ENCODE measurements around the gene ERG28.

The ERG28 gene

DNA sequence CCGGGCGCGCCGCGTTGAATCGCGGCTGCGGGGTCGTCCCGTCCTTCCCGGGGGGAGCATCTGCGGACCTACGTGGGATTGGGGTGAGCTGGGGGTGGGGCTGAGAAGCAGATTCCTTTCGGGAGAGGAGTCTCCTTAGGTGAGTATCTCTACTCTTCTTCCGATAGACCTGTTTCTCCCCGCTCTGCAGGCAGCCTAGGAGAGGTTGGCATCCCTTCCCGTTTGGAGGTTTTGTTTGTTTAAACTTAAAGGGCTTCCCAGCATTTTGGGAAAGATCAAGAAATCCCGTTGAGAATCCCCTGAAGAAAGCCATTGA is 781 bp upstream of the ERG28 start:
- no peaks in the 10 kb centered on the region for H3K27me3 ChIP-seq (replicated peaks; ENCODE audit: control insufficient read depth, insufficient read depth, low read length, poor library complexity, severe bottlenecking)
- peak overlapping the region; percentile 91 for H3K27ac ChIP-seq (ENCODE audit: insufficient read depth, low read length, poor library complexity, severe bottlenecking)
- no peaks in the 10 kb centered on the region for H3K9me3 ChIP-seq (ENCODE audit: control insufficient read depth, low read length)
- peak overlapping the region; percentile 89 for H3K4me3 ChIP-seq (ENCODE audit: insufficient read depth, low read depth, low read length, poor library complexity, severe bottlenecking)
- H3K36me3 ChIP-seq (ENCODE audit: control insufficient read depth, insufficient read depth, low read length), result peaks cover 3% of the 10 kb centered on the region
- DNase-seq, result no peak
- H3K4me1 ChIP-seq (ENCODE audit: control insufficient read depth, insufficient read depth, low read length, poor library complexity, severe bottlenecking), result peaks cover 8% of the 10 kb centered on the region

DNA sequence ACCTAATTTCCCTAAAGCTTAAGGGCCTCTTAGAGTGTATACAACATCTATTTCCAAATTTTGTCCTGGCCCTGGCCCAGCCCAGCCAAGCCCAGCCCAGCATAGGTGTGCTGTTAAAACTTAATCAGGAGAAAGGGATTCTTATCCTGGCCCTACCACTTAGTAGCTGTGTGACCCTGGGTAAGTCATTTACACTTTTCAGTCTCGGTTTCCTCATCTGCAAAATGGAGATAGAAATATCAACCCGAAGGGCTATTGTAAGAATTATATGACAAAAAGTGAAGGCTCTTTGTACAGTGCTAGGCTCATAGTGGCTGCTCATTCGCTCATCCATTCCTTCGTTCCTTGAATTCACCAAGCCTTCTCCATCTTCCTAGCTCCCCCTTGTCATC is 442 bp downstream of the ERG28 start:
- H3K4me1 ChIP-seq (ENCODE audit: control insufficient read depth, insufficient read depth, low read length, poor library complexity, severe bottlenecking), result peaks cover 8% of the 10 kb centered on the region
- no peaks in the 10 kb centered on the region for H3K9me3 ChIP-seq (ENCODE audit: control insufficient read depth, low read length)
- peak overlapping the region; percentile 89 for H3K4me3 ChIP-seq (ENCODE audit: insufficient read depth, low read depth, low read length, poor library complexity, severe bottlenecking)
- DNase-seq, result no peak
- H3K27me3 ChIP-seq (replicated peaks; ENCODE audit: control insufficient read depth, insufficient read depth, low read length, poor library complexity, severe bottlenecking), result no peaks in the 10 kb centered on the region
- H3K27ac ChIP-seq (ENCODE audit: insufficient read depth, low read length, poor library complexity, severe bottlenecking), result peak overlapping the region; percentile 91
- H3K36me3 ChIP-seq (ENCODE audit: control insufficient read depth, insufficient read depth, low read length), result peaks cover 2% of the 10 kb centered on the region

DNA sequence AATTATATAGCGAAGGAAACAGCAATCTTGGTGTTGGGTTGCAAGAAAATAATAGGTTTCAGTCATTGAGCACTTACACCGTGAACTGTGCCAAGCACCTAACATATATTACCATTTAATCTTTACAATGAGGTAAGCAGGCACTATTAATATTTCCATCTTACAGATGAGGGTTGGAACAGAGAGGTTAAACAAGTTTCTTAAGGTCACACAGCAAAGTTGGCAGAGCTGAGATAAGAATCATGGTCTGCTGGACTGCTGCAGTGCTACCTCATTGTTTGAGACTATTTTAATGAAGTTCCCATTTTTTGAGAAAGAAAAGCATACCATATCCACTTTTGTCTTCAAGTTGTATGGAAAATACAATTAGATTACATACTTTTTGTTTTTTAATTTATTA is 1.7 kb downstream of the ERG28 start:
- no peak for DNase-seq
- no peak overlapping the region for H3K4me3 ChIP-seq (ENCODE audit: insufficient read depth, low read depth, low read length, poor library complexity, severe bottlenecking)
- no peaks in the 10 kb centered on the region for H3K27me3 ChIP-seq (replicated peaks; ENCODE audit: control insufficient read depth, insufficient read depth, low read length, poor library complexity, severe bottlenecking)
- no peaks in the 10 kb centered on the region for H3K9me3 ChIP-seq (ENCODE audit: control insufficient read depth, low read length)
- H3K4me1 ChIP-seq (ENCODE audit: control insufficient read depth, insufficient read depth, low read length, poor library complexity, severe bottlenecking), result peaks cover 8% of the 10 kb centered on the region
- H3K27ac ChIP-seq (ENCODE audit: insufficient read depth, low read length, poor library complexity, severe bottlenecking), result no peak overlapping the region
- no peaks in the 10 kb centered on the region for H3K36me3 ChIP-seq (ENCODE audit: control insufficient read depth, insufficient read depth, low read length)

DNA sequence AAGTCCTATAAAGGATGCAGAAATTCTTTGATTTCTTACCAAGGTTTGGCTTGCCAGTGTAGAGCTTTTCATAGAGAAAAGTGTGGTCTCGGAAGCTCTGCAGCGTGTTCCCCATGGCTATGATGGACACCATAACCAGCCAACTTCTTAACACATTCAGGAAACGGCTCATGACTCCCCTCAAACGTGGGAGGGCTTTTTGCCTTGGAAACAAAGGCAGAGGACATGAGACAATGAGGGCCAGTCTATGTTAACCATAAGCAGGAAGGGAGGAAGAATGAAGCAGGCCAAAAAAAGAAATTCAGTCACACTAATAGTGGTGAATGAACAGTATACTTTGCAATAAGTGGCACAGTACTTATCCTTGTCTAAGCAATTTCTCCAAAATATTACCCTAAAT is 3.3 kb downstream of the ERG28 start:
- H3K27ac ChIP-seq (ENCODE audit: insufficient read depth, low read length, poor library complexity, severe bottlenecking), result no peak overlapping the region
- no peak overlapping the region for H3K4me3 ChIP-seq (ENCODE audit: insufficient read depth, low read depth, low read length, poor library complexity, severe bottlenecking)
- peaks cover 8% of the 10 kb centered on the region for H3K4me1 ChIP-seq (ENCODE audit: control insufficient read depth, insufficient read depth, low read length, poor library complexity, severe bottlenecking)
- no peaks in the 10 kb centered on the region for H3K36me3 ChIP-seq (ENCODE audit: control insufficient read depth, insufficient read depth, low read length)
- no peaks in the 10 kb centered on the region for H3K27me3 ChIP-seq (replicated peaks; ENCODE audit: control insufficient read depth, insufficient read depth, low read length, poor library complexity, severe bottlenecking)
- no peak for DNase-seq
- no peaks in the 10 kb centered on the region for H3K9me3 ChIP-seq (ENCODE audit: control insufficient read depth, low read length)

DNA sequence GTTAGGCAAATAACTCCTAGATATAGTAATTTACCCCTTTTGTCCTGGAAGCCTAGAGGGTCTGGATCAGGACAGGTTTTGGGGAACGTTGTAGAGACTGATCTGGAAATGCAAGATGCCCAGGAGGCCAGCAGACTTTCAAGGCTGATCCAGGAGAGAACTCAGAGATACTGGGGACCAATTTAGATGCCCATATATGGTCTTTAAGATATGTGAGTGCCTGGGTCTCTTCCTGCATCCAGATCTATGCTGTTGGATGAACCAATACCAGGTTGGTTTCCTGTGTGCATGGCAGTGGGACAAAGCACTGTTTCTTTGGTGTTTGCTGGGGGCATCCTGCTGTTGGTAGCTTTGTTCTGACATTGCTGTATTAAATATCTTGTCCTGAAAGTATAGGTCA is 5.4 kb downstream of the ERG28 start:
- Histone ChIP-seq H3K36me3 (ENCODE audit: control insufficient read depth, insufficient read depth, low read length) (peaks cover 17% of the 10 kb centered on the region), H3K27ac (ENCODE audit: insufficient read depth, low read length, poor library complexity, severe bottlenecking) (no peak overlapping the region), H3K27me3 (replicated peaks; ENCODE audit: control insufficient read depth, insufficient read depth, low read length, poor library complexity, severe bottlenecking) (no peaks in the 10 kb centered on the region), H3K4me3 (ENCODE audit: insufficient read depth, low read depth, low read length, poor library complexity, severe bottlenecking) (no peak overlapping the region), H3K9me3 (ENCODE audit: control insufficient read depth, low read length) (no peaks in the 10 kb centered on the region), H3K4me1 (ENCODE audit: control insufficient read depth, insufficient read depth, low read length, poor library complexity, severe bottlenecking) (peaks cover 5% of the 10 kb centered on the region)
- no peak for DNase-seq

DNA sequence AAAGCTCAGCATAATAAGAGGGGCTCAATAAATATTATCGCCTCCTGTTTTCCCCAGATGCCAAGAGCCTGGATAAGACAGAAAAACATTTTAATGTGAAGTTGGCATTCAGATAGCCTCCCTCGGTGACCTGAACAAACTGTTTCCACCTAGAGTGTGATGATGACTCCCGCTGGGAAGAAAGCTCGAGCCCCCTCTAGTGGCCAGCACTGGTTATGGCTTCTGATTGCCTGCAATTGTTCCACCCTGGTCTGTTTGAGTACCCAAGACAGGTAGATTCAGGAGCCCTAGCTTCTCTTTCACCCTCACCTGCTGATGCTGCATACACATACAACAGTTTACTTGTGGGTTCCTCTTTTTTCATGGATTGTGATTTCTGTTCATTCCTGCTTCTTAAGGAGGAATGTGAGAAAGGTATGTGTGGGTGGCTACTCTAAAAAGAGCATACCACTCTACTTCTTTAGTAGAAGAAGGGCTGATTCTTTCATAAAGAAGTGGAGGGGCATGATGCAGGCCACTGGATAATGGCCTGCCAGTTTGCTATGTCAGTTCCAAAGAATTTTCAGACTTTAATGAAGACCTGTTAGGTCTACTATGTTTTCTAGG is 6.4 kb downstream of the ERG28 start:
- Histone ChIP-seq H3K9me3 (ENCODE audit: control insufficient read depth, low read length) (no peaks in the 10 kb centered on the region), H3K36me3 (ENCODE audit: control insufficient read depth, insufficient read depth, low read length) (peaks cover 28% of the 10 kb centered on the region), H3K4me3 (ENCODE audit: insufficient read depth, low read depth, low read length, poor library complexity, severe bottlenecking) (no peak overlapping the region), H3K27ac (ENCODE audit: insufficient read depth, low read length, poor library complexity, severe bottlenecking) (no peak overlapping the region), H3K4me1 (ENCODE audit: control insufficient read depth, insufficient read depth, low read length, poor library complexity, severe bottlenecking) (no peaks in the 10 kb centered on the region), H3K27me3 (replicated peaks; ENCODE audit: control insufficient read depth, insufficient read depth, low read length, poor library complexity, severe bottlenecking) (no peaks in the 10 kb centered on the region)
- peak; percentile 57 to 68 (median 57) for DNase-seq

DNA sequence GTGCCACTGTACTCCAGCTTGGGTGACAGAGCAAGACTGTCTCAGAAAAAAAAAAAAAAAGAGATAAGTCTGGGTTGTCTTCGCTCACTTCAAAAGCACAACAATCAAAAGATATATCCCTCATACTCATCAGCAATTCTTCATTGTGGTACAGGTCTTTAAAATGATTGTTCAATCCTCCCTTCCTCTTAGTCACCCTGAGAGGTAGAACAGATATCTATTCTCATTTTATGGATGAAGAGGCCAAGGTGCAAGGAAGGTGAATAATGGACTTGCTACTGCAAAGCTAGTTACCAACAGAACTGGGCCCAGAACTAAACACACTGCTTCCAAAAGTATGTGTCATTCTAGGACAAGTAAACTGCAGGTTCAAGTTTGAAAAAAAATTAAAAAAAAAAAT is 7.1 kb downstream of the ERG28 start:
- H3K4me1 ChIP-seq (ENCODE audit: control insufficient read depth, insufficient read depth, low read length, poor library complexity, severe bottlenecking), result no peaks in the 10 kb centered on the region
- no peak overlapping the region for H3K4me3 ChIP-seq (ENCODE audit: insufficient read depth, low read depth, low read length, poor library complexity, severe bottlenecking)
- H3K27ac ChIP-seq (ENCODE audit: insufficient read depth, low read length, poor library complexity, severe bottlenecking), result no peak overlapping the region
- DNase-seq, result no peak
- peaks cover 29% of the 10 kb centered on the region for H3K36me3 ChIP-seq (ENCODE audit: control insufficient read depth, insufficient read depth, low read length)
- no peaks in the 10 kb centered on the region for H3K9me3 ChIP-seq (ENCODE audit: control insufficient read depth, low read length)
- no peaks in the 10 kb centered on the region for H3K27me3 ChIP-seq (replicated peaks; ENCODE audit: control insufficient read depth, insufficient read depth, low read length, poor library complexity, severe bottlenecking)

DNA sequence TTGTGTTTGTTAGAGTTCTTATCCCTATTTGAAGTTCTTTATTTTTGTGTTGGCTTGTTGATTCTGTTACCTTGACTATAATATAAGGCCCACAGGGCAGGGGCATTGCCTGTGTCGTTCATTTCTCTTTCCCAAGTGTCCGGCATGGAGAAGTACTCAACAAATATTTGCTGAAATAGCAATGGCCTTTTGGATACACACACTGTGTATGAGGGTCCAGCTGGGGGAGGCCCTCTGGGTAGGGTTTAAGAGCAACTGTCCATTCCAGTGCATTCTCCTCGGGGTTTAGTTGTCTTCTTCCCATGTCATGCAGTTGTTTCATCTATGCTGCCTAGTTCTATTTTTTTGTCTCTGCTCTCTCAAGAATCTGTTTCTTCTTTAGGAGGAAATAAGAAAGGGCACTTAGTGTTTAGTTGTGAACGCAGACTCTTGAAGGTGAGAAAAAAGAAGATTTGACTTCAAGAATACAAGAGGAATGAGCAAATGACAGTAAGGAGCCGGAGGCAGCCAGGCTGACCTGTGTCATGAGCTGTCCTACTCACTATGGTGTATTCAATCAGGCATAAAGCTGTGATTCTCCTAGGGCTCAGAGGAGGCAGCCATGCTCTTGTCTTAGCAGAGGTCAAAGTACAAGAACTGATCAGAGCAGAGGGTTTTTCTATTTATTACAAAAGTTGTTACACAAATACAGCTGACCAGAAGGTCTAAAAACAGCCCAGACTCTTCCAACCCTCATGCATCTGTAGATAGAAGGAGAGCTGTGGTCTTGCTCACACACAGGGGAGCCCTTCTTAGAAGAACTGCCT is 10.2 kb downstream of the ERG28 start:
- H3K27me3 ChIP-seq (replicated peaks; ENCODE audit: control insufficient read depth, insufficient read depth, low read length, poor library complexity, severe bottlenecking), result no peaks in the 10 kb centered on the region
- no peak for DNase-seq
- H3K4me3 ChIP-seq (ENCODE audit: insufficient read depth, low read depth, low read length, poor library complexity, severe bottlenecking), result no peak overlapping the region
- no peaks in the 10 kb centered on the region for H3K4me1 ChIP-seq (ENCODE audit: control insufficient read depth, insufficient read depth, low read length, poor library complexity, severe bottlenecking)
- H3K9me3 ChIP-seq (ENCODE audit: control insufficient read depth, low read length), result no peaks in the 10 kb centered on the region
- H3K27ac ChIP-seq (ENCODE audit: insufficient read depth, low read length, poor library complexity, severe bottlenecking), result no peak overlapping the region
- peaks cover 45% of the 10 kb centered on the region for H3K36me3 ChIP-seq (ENCODE audit: control insufficient read depth, insufficient read depth, low read length)

DNA sequence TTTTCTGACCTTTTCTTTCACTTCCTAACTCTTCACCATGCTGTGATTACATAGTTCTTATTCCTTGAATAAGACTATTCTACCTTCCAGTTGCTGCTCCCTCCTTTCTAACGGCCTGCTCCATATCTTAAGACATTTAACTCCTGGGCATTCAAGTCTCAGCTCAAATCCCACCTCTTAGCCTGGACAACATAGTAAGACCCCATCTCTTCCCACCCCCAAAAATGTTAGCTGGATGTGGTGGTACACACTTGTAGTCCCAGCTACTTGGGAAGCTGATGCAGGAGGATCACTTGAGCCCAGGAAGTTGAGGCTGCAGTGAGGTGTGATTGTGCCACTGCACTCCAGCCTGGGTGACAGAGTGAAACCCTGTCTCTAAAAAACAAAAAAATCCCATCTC is 10.9 kb downstream of the ERG28 start:
- Histone ChIP-seq H3K4me3 (ENCODE audit: insufficient read depth, low read depth, low read length, poor library complexity, severe bottlenecking) (no peak overlapping the region), H3K27me3 (replicated peaks; ENCODE audit: control insufficient read depth, insufficient read depth, low read length, poor library complexity, severe bottlenecking) (no peaks in the 10 kb centered on the region), H3K9me3 (ENCODE audit: control insufficient read depth, low read length) (no peaks in the 10 kb centered on the region), H3K27ac (ENCODE audit: insufficient read depth, low read length, poor library complexity, severe bottlenecking) (no peak overlapping the region), H3K36me3 (ENCODE audit: control insufficient read depth, insufficient read depth, low read length) (peaks cover 45% of the 10 kb centered on the region), H3K4me1 (ENCODE audit: control insufficient read depth, insufficient read depth, low read length, poor library complexity, severe bottlenecking) (no peaks in the 10 kb centered on the region)
- no peak for DNase-seq

DNA sequence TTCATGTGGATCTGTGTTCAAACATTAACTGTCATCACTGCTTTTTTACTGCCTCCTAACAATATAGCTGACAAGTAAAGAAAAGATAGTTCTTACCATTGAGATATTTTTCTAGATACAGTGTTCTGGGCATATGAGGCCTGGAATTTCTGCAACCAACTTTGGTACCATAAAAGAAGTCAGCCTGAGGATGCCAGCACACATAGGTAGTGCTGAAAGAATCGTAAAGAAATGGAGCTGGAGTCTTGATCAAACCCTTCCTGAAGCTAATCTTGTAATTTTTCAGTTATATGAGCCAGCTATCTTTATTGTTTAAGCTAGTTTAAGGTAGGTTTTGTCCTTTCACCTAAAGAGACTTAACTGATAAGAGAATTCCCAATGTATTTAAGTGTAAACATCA is 11.3 kb downstream of the ERG28 start:
- Histone ChIP-seq H3K4me1 (ENCODE audit: control insufficient read depth, insufficient read depth, low read length, poor library complexity, severe bottlenecking) (no peaks in the 10 kb centered on the region), H3K4me3 (ENCODE audit: insufficient read depth, low read depth, low read length, poor library complexity, severe bottlenecking) (no peak overlapping the region), H3K27me3 (replicated peaks; ENCODE audit: control insufficient read depth, insufficient read depth, low read length, poor library complexity, severe bottlenecking) (no peaks in the 10 kb centered on the region), H3K27ac (ENCODE audit: insufficient read depth, low read length, poor library complexity, severe bottlenecking) (no peak overlapping the region), H3K9me3 (ENCODE audit: control insufficient read depth, low read length) (no peaks in the 10 kb centered on the region), H3K36me3 (ENCODE audit: control insufficient read depth, insufficient read depth, low read length) (peaks cover 45% of the 10 kb centered on the region)
- no peak for DNase-seq

Measured in effector memory CD4-positive, alpha-beta T cell (primary cell).